H9 (cell line): ENCODE measurements around the gene CTCFL. TPM values are rescaled to one million over a fixed set of nuclear protein-coding genes. Genes with fewer than 3 reads are reported as not detected.
A peak's percentile ranks its signal among the peaks of the same experiment; 100 is the strongest.
"Not testable (repeated sequence)": the region's sequence is repeated elsewhere in the genome, so short reads cannot be mapped to it uniquely, and the experiment has no call there.

Experiments used
- DNase-seq: peaks from one replicate; pipeline ENCODE4 v3.0.0-alpha.2; 2017
- H2AFZ ChIP-seq: one replicate; pipeline ENCODE4 v1.6.1; 2013; ENCODE audit warnings: mild to moderate bottlenecking, low read length, control low read depth, moderate library complexity
- H2AK5ac ChIP-seq: 2 replicates; pipeline ENCODE4 v1.6.1; 2013; ENCODE audit warnings: low read length, control low read depth, mixed read lengths; ENCODE audit not compliant: insufficient read length
- H2BK120ac ChIP-seq: one replicate; pipeline ENCODE4 v1.6.1; 2013; ENCODE audit warnings: low read depth, mild to moderate bottlenecking, low read length, control low read depth, inconsistent platforms; ENCODE audit not compliant: poor library complexity, severe bottlenecking
- H2BK12ac ChIP-seq: 2 replicates; pipeline ENCODE4 v1.6.1; 2013; ENCODE audit warnings: low read length, control low read depth, mixed read lengths, low read depth; ENCODE audit not compliant: insufficient read length
- H2BK15ac ChIP-seq: 2 replicates; pipeline ENCODE4 v1.6.1; 2013; ENCODE audit warnings: low read depth, low read length, control low read depth
- H2BK20ac ChIP-seq: one replicate; pipeline ENCODE4 v1.6.1; 2013; ENCODE audit warnings: low read depth, mild to moderate bottlenecking, low read length, control low read depth, inconsistent platforms; ENCODE audit not compliant: poor library complexity, severe bottlenecking
- H2BK5ac ChIP-seq: 2 replicates; pipeline ENCODE4 v1.6.1; 2013; ENCODE audit warnings: low read length, control low read depth, mixed read lengths; ENCODE audit not compliant: insufficient read length
- H3K14ac ChIP-seq: 2 replicates; pipeline ENCODE4 v1.6.1; 2013; ENCODE audit warnings: low read length, control low read depth; ENCODE audit not compliant: insufficient read depth
- H3K18ac ChIP-seq: 2 replicates; pipeline ENCODE4 v1.6.1; 2013; ENCODE audit warnings: low read depth, mild to moderate bottlenecking, mixed read lengths, low read length, control low read depth; ENCODE audit not compliant: insufficient read length
- H3K23ac ChIP-seq: 2 replicates; pipeline ENCODE4 v1.6.1; 2013; ENCODE audit warnings: low read length, control low read depth, mixed read lengths, low read depth; ENCODE audit not compliant: insufficient read length
- H3K23me2 ChIP-seq: 2 replicates; pipeline ENCODE4 v1.6.1; 2013; ENCODE audit warnings: low read depth, mild to moderate bottlenecking, mixed read lengths, low read length, control low read depth; ENCODE audit not compliant: insufficient read length, poor library complexity, severe bottlenecking
- H3K27ac ChIP-seq: 2 replicates; pipeline ENCODE4 v1.5.1; 2013; ENCODE audit warnings: low read length, control low read depth, mixed read lengths, low read depth; ENCODE audit not compliant: insufficient read length
- H3K27me3 ChIP-seq: 2 replicates; pipeline ENCODE4 v1.6.1; 2013; ENCODE audit warnings: low read length, control low read depth, inconsistent platforms; ENCODE audit not compliant: insufficient read depth
- H3K4ac ChIP-seq: 2 replicates; pipeline ENCODE4 v1.6.1; 2013; ENCODE audit warnings: low read depth, mild to moderate bottlenecking, control low read depth, inconsistent platforms, low read length, moderate library complexity
- H3K4me1 ChIP-seq: 2 replicates; pipeline ENCODE4 v1.6.1; 2013; ENCODE audit warnings: low read length, control low read depth, inconsistent platforms; ENCODE audit not compliant: insufficient read depth
- H3K4me2 ChIP-seq: 2 replicates; pipeline ENCODE4 v1.6.1; 2013; ENCODE audit warnings: low read length, control low read depth, mixed read lengths; ENCODE audit not compliant: insufficient read length, insufficient read depth
- H3K56ac ChIP-seq: 2 replicates; pipeline ENCODE4 v1.6.1; 2013; ENCODE audit warnings: low read depth, mild to moderate bottlenecking, mixed read lengths, low read length, control low read depth; ENCODE audit not compliant: insufficient read length
- H3K79me1 ChIP-seq: 2 replicates; pipeline ENCODE4 v1.6.1; 2013; ENCODE audit warnings: low read depth, mild to moderate bottlenecking, moderate library complexity, low read length, control low read depth, inconsistent platforms; ENCODE audit not compliant: insufficient read depth, poor library complexity, severe bottlenecking
- H3K79me2 ChIP-seq: 2 replicates; pipeline ENCODE4 v1.6.1; 2013; ENCODE audit warnings: low read length, control low read depth, inconsistent platforms; ENCODE audit not compliant: insufficient read depth
- H3K9ac ChIP-seq: 2 replicates; pipeline ENCODE4 v1.6.1; 2013; ENCODE audit warnings: low read length, control low read depth, mixed read lengths; ENCODE audit not compliant: insufficient read length; ENCODE audit errors: extremely low read depth
- H3K9me3 ChIP-seq: one replicate; pipeline ENCODE4 v1.6.1; 2013; ENCODE audit warnings: low read depth, low read length, inconsistent platforms; ENCODE audit not compliant: control insufficient read depth
- H3T11ph ChIP-seq: one replicate; pipeline ENCODE4 v1.6.1; 2013; ENCODE audit warnings: mild to moderate bottlenecking, low read length, control low read depth, inconsistent platforms
- H4K20me1 ChIP-seq: one replicate; pipeline ENCODE4 v1.6.1; 2013; ENCODE audit not compliant: control insufficient read depth, insufficient read length, insufficient read depth
- H4K5ac ChIP-seq: 2 replicates; pipeline ENCODE4 v1.6.1; 2013; ENCODE audit warnings: low read depth, mild to moderate bottlenecking, mixed read lengths, low read length, control low read depth; ENCODE audit not compliant: insufficient read length
- H4K8ac ChIP-seq: replicated peaks from 2 replicates; pipeline ENCODE4 v1.6.1; 2013; ENCODE audit warnings: low read length, control low read depth, mixed read lengths, low read depth; ENCODE audit not compliant: insufficient read length
- H4K91ac ChIP-seq: 2 replicates; pipeline ENCODE4 v1.6.1; 2013; ENCODE audit warnings: low read depth, mild to moderate bottlenecking, moderate library complexity, mixed read lengths, low read length, control low read depth; ENCODE audit not compliant: insufficient read length
- H3K27ac Mint-ChIP-seq, 3 experiments: 2 replicates in 2 of 3; 3 replicates in 1 of 3; pipeline ENCODE4 v1.8.0; 2020 to 2021; ENCODE audit warnings: mixed read lengths in 3 of 3, mild to moderate bottlenecking in 1 of 3, moderate library complexity in 1 of 3
- H3K27me3 Mint-ChIP-seq: 2 replicates; pipeline ENCODE4 v1.8.0; 2021; ENCODE audit warnings: low read depth, mild to moderate bottlenecking, moderate library complexity, mixed read lengths
- H3K36me3 Mint-ChIP-seq, 3 experiments: 2 replicates in 2 of 3; 3 replicates in 1 of 3; pipeline ENCODE4 v1.8.0; 2020 to 2021; ENCODE audit warnings: low read depth in 3 of 3, mixed read lengths in 3 of 3; ENCODE audit not compliant: insufficient read depth in 1 of 3
- H3K4me1 Mint-ChIP-seq, 2 experiments: 2 replicates each; pipeline ENCODE4 v1.8.0; 2020; ENCODE audit warnings: mixed read lengths in 2 of 2
- H3K4me3 Mint-ChIP-seq, 2 experiments: 2 replicates in 1 of 2; 3 replicates in 1 of 2; pipeline ENCODE4 v1.8.0; 2020 to 2021; ENCODE audit warnings: mild to moderate bottlenecking in 2 of 2, mixed read lengths in 2 of 2, moderate library complexity in 1 of 2
- H3K9me3 Mint-ChIP-seq, 2 experiments: 2 replicates in 1 of 2; 3 replicates in 1 of 2; pipeline ENCODE4 v1.8.0; 2020; ENCODE audit warnings: mild to moderate bottlenecking in 2 of 2, mixed read lengths in 2 of 2, moderate library complexity in 1 of 2
- CTCF ChIP-seq: fragments of 200-600 bp; sonication (generic); conservative IDR thresholded peaks from 3 replicates; pipeline ENCODE4 v1.8.0; 2021; ENCODE audit warnings: antibody characterized with exemption, mild to moderate bottlenecking
- WGBS: extraction: QIAGEN DNeasy Blood & Tissue Kit; methylation state at CpG from one replicate; pipeline ENCODE4 v1.1.7; 2013; ENCODE audit warnings: missing lambda C conversion rate, low lambda C conversion rate, mixed read lengths; ENCODE audit not compliant: insufficient read length; ENCODE audit errors: extremely low coverage; 5-methylcytosine and 5-hydroxymethylcytosine counted together
- total RNA-seq: library from RNA; stranded (reverse); gene quantifications from 2 replicates; pipeline ENCODE4 v1.2.1, GENCODE V29; 2021

CTCFL gene
- total RNA-seq, 1 experiment from 2014 or later = 0.90 TPM

GRCh38 chr20:57512432-57512831, 12.5 kb downstream of the CTCFL start:
- Histone ChIP-seq H3K4me2 (no peak overlapping the region), H4K5ac (no peak overlapping the region), H3K14ac (no peak overlapping the region), H3K18ac (no peak overlapping the region), H3K56ac (no peak overlapping the region), H2AK5ac (no peak overlapping the region), H3K79me2 (no peaks in the 10 kb centered on the region), H4K20me1 (no peaks in the 10 kb centered on the region), H3K27ac (no peak overlapping the region), H2BK12ac (no peak overlapping the region), H4K8ac (no peak overlapping the region), H3K4ac (no peak overlapping the region), H3K9ac (no peak overlapping the region), H3K23ac (no peak overlapping the region), H2BK15ac (no peak overlapping the region), H2BK5ac (no peak overlapping the region), H3K79me1 (no peaks in the 10 kb centered on the region), H3K23me2 (no peaks in the 10 kb centered on the region), H2BK120ac (no peak overlapping the region), H3K27me3 (no peaks in the 10 kb centered on the region), H2AFZ (no peak overlapping the region), H3K9me3 (no peaks in the 10 kb centered on the region), H4K91ac (no peak overlapping the region), H3K4me1 (peaks cover 6% of the 10 kb centered on the region; the same call in 1 of the 2 replicates), H3T11ph (no peak overlapping the region), H2BK20ac (no peak overlapping the region)
- H3K9me3 Mint-ChIP-seq = no peaks in the 10 kb centered on the region
- H3K4me3 Mint-ChIP-seq = no peak overlapping the region
- H3K27me3 Mint-ChIP-seq = peaks cover 2% of the 10 kb centered on the region; the same call in 1 of the 2 replicates
- no peaks in the 10 kb centered on the region for H3K36me3 Mint-ChIP-seq
- DNase-seq = no peak
- TF ChIP-seq CTCF = no peak
- peaks cover 37 to 40% of the 10 kb centered on the region in 2 experiments for H3K4me1 Mint-ChIP-seq
- WGBS = no CpG with 5 or more reads among the region's 5 CpGs
- H3K27ac Mint-ChIP-seq = no peak overlapping the region

DNA sequence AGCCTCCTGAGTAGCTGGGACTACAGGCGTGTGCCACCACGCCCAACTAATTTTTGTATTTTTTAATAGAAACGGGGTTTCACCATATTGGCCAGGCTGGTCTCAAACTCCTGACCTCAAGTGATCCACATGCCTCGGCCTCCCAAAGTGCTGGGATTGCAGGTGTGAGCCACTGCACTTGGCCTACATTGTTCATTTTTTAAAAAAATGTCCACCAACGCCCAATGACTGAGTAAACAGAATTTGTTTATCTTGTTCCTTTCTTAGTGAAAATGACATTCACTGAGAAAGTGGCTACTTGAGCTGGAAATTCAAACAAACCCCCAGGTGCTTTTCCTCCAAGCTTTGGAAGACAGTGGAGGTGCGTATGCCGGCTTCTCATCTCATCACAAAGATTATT, 13.2 kb downstream of the CTCFL start:
- not testable (repeated sequence) for H2AK5ac ChIP-seq, H4K5ac ChIP-seq, DNase-seq, H3K23me2 ChIP-seq, H3K56ac ChIP-seq, H3K9ac ChIP-seq, H3K4ac ChIP-seq, H3K4me2 ChIP-seq, H3K14ac ChIP-seq, H4K20me1 ChIP-seq, H3T11ph ChIP-seq, H3K9me3 Mint-ChIP-seq, H3K9me3 ChIP-seq, H3K36me3 Mint-ChIP-seq, H3K4me1 ChIP-seq, H3K27me3 ChIP-seq, H3K79me1 ChIP-seq, H3K27ac ChIP-seq, H2BK15ac ChIP-seq, H2AFZ ChIP-seq, H3K27me3 Mint-ChIP-seq, H4K91ac ChIP-seq, H2BK5ac ChIP-seq, H2BK12ac ChIP-seq, H3K4me3 Mint-ChIP-seq, H2BK120ac ChIP-seq, H3K79me2 ChIP-seq, H3K18ac ChIP-seq, H2BK20ac ChIP-seq, H4K8ac ChIP-seq, H3K23ac ChIP-seq
- H3K4me1 Mint-ChIP-seq = peaks cover 37 to 40% of the 10 kb centered on the region in 2 experiments
- peak overlapping the region in 1 of 3 experiments; percentile 15; a peak in 1 of 7 replicates for H3K27ac Mint-ChIP-seq
- no CpG with 5 or more reads among the region's 7 CpGs for WGBS
